NB4 (cell line): ENCODE data around the gene RAB21.

Experiments
- CTCF ChIP-seq: IDR thresholded peaks from one replicate; pipeline ENCODE4 v1.5.1; 2012; ENCODE audit warnings: low read depth, low read length
- POLR2A ChIP-seq: IDR thresholded peaks from 2 replicates; pipeline ENCODE4 v1.6.1; 2011; ENCODE audit warnings: mild to moderate bottlenecking; ENCODE audit not compliant: insufficient read length; ENCODE audit errors: extremely low read depth

- no peak for TF ChIP-seq CTCF
- TF ChIP-seq POLR2A, result no peak
Observed at GRCh38 chr12:71840231-71840847, 85.7 kb downstream of the RAB21 start.
